ENCODE data around the gene LCLAT1. TPM values are rescaled to one million over a fixed set of nuclear protein-coding genes. Genes with fewer than 3 reads are reported as not detected.

Gene LCLAT1
- total RNA-seq, 1 donor from 2014 or later, result 21.6 TPM

GRCh38 chr2:30675758-30676157 is 228.7 kb downstream of the LCLAT1 start:
- Mint-ChIP-seq H3K27me3 (ENCODE audit: insufficient read depth, low read depth) (no peaks in the 10 kb centered on the region), H3K4me3 (no peak overlapping the region), H3K9me3 (peaks cover 3% of the 10 kb centered on the region), H3K4me1 (peaks cover 11% of the 10 kb centered on the region), H3K36me3 (no peaks in the 10 kb centered on the region), H3K27ac (no peak overlapping the region)
- Histone ChIP-seq H3K9me3 (ENCODE audit: low read depth) (no peaks in the 10 kb centered on the region), H3K9ac (no peak overlapping the region), H3K4me2 (no peak overlapping the region), H3K4me1 (no peaks in the 10 kb centered on the region), H3K27ac (no peak overlapping the region), H3K36me3 (no peaks in the 10 kb centered on the region), H3K27me3 (no peaks in the 10 kb centered on the region), H3K79me2 (ENCODE audit: low read depth) (no peaks in the 10 kb centered on the region), H2AFZ (replicated peaks) (no peak overlapping the region), H3K4me3 (no peak overlapping the region), H3F3A (ENCODE audit: low read depth) (no peaks in the 10 kb centered on the region), H4K20me1 (ENCODE audit: low read depth) (no peaks in the 10 kb centered on the region)
- DNase-seq (ENCODE audit: low spot score), result no peak
- no peak for TF ChIP-seq CTCF (IDR thresholded peaks at IDR 0.05)

- no peaks in the 10 kb centered on the region for H3K79me2 ChIP-seq (ENCODE audit: low read depth)
- no peaks in the 10 kb centered on the region for H3K9me3 Mint-ChIP-seq
- H3K4me1 Mint-ChIP-seq, result peaks cover 11% of the 10 kb centered on the region
- no peaks in the 10 kb centered on the region for H3K27me3 ChIP-seq
- no peak overlapping the region for H2AFZ ChIP-seq (replicated peaks)
- DNase-seq (ENCODE audit: low spot score), result no peak
- no peaks in the 10 kb centered on the region for H3K36me3 Mint-ChIP-seq
- H3K4me2 ChIP-seq, result no peak overlapping the region
- no peaks in the 10 kb centered on the region for H3K27me3 Mint-ChIP-seq (ENCODE audit: insufficient read depth, low read depth)
- no peaks in the 10 kb centered on the region for H3K36me3 ChIP-seq
- H3K27ac ChIP-seq, result no peak overlapping the region
- H4K20me1 ChIP-seq (ENCODE audit: low read depth), result no peaks in the 10 kb centered on the region
- H3K4me3 ChIP-seq, result no peak overlapping the region
- H3K9me3 ChIP-seq (ENCODE audit: low read depth), result no peaks in the 10 kb centered on the region
- no peak overlapping the region for H3K27ac Mint-ChIP-seq
- no peaks in the 10 kb centered on the region for H3K4me1 ChIP-seq
- no peak overlapping the region for H3K9ac ChIP-seq
- H3K4me3 Mint-ChIP-seq, result no peak overlapping the region
- no peaks in the 10 kb centered on the region for H3F3A ChIP-seq (ENCODE audit: low read depth)
- TF ChIP-seq EZH2 (IDR thresholded peaks at IDR 0.05) (no peak), EZH2phosphoT487 (IDR thresholded peaks at IDR 0.05) (no peak)
These were observed 230.2 kb downstream of the LCLAT1 start for GRCh38 chr2:30677231-30677630.

GRCh38 chr2:30677861-30678385 is 230.9 kb downstream of the LCLAT1 start:
- Histone ChIP-seq H3K9me3 (ENCODE audit: low read depth) (no peaks in the 10 kb centered on the region), H3K27ac (no peak overlapping the region), H3F3A (ENCODE audit: low read depth) (no peaks in the 10 kb centered on the region), H3K4me2 (no peak overlapping the region), H3K4me1 (no peaks in the 10 kb centered on the region), H3K9ac (no peak overlapping the region), H3K4me3 (no peak overlapping the region), H4K20me1 (ENCODE audit: low read depth) (no peaks in the 10 kb centered on the region), H3K36me3 (no peaks in the 10 kb centered on the region), H2AFZ (replicated peaks) (no peak overlapping the region), H3K27me3 (no peaks in the 10 kb centered on the region), H3K79me2 (ENCODE audit: low read depth) (no peaks in the 10 kb centered on the region)
- Mint-ChIP-seq H3K4me3 (no peak overlapping the region), H3K27me3 (ENCODE audit: insufficient read depth, low read depth) (no peaks in the 10 kb centered on the region), H3K36me3 (no peaks in the 10 kb centered on the region), H3K4me1 (peaks cover 11% of the 10 kb centered on the region), H3K27ac (no peak overlapping the region), H3K9me3 (no peaks in the 10 kb centered on the region)
- no peak for DNase-seq (ENCODE audit: low spot score)
- no peak for TF ChIP-seq EZH2 (IDR thresholded peaks at IDR 0.05)
- TF ChIP-seq EZH2phosphoT487 (IDR thresholded peaks at IDR 0.05), result no peak
- no peak for TF ChIP-seq CTCF (IDR thresholded peaks at IDR 0.05)

- Histone ChIP-seq H2AFZ (replicated peaks) (no peak overlapping the region), H3K4me3 (no peak overlapping the region), H4K20me1 (ENCODE audit: low read depth) (no peaks in the 10 kb centered on the region), H3K36me3 (no peaks in the 10 kb centered on the region), H3F3A (ENCODE audit: low read depth) (no peaks in the 10 kb centered on the region), H3K9me3 (ENCODE audit: low read depth) (no peaks in the 10 kb centered on the region), H3K27me3 (no peaks in the 10 kb centered on the region), H3K4me2 (no peak overlapping the region), H3K27ac (no peak overlapping the region), H3K9ac (no peak overlapping the region), H3K79me2 (ENCODE audit: low read depth) (no peaks in the 10 kb centered on the region), H3K4me1 (no peaks in the 10 kb centered on the region)
- DNase-seq (ENCODE audit: low spot score), result no peak
- no peaks in the 10 kb centered on the region for H3K36me3 Mint-ChIP-seq
- TF ChIP-seq EZH2 (IDR thresholded peaks at IDR 0.05) (no peak), CTCF (IDR thresholded peaks at IDR 0.05) (no peak), EZH2phosphoT487 (IDR thresholded peaks at IDR 0.05) (no peak)
- no peak overlapping the region for H3K4me3 Mint-ChIP-seq
- peak overlapping the region; percentile 74 for H3K27ac Mint-ChIP-seq
- no peaks in the 10 kb centered on the region for H3K9me3 Mint-ChIP-seq
- no peaks in the 10 kb centered on the region for H3K27me3 Mint-ChIP-seq (ENCODE audit: insufficient read depth, low read depth)
- H3K4me1 Mint-ChIP-seq, result peaks cover 11% of the 10 kb centered on the region
These were observed 231.5 kb downstream of the LCLAT1 start for GRCh38 chr2:30678410-30679137.
